LNCaP clone FGC (cell line): Measurements from ENCODE around the gene MAD1L1.

Experiments
- DNase-seq: peaks from one replicate; pipeline ENCODE4 v3.0.0-alpha.2; 2011; ENCODE audit warnings: low read depth
- H3K4me3 ChIP-seq: 2 replicates; pipeline ENCODE4 v1.5.1; 2011; ENCODE audit warnings: mild to moderate bottlenecking, low read depth, low read length, control low read depth
- TF ChIP-seq, protein P1 (sequence below): IDR thresholded peaks from 2 replicates; pipeline ENCODE4 v1.5.1; 2012; ENCODE audit warnings: mild to moderate bottlenecking; ENCODE audit not compliant: control insufficient read depth, insufficient read depth; ENCODE audit errors: extremely low read depth

MAD1L1 gene

DNA sequence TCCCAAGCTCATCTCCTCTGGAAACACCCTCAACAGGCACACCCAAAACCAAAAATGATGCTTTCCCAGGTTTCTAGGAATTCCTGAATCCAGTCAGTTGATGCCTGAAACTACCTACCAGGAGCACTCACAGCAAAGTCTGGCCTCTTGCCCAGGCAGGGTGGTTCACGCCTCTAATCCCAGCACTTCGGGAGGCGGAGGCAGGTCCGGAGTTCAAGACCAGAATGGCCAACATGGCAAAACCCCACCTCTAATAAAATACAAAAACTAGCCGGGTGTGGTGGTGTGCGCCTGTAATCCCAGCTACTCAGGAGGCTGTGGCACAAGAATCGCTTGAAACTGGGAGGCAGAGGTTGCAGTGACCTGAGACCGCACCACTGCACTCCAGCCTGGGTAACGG lies 1.9 kb downstream of the MAD1L1 start:
- TF ChIP-seq, protein P1, sequence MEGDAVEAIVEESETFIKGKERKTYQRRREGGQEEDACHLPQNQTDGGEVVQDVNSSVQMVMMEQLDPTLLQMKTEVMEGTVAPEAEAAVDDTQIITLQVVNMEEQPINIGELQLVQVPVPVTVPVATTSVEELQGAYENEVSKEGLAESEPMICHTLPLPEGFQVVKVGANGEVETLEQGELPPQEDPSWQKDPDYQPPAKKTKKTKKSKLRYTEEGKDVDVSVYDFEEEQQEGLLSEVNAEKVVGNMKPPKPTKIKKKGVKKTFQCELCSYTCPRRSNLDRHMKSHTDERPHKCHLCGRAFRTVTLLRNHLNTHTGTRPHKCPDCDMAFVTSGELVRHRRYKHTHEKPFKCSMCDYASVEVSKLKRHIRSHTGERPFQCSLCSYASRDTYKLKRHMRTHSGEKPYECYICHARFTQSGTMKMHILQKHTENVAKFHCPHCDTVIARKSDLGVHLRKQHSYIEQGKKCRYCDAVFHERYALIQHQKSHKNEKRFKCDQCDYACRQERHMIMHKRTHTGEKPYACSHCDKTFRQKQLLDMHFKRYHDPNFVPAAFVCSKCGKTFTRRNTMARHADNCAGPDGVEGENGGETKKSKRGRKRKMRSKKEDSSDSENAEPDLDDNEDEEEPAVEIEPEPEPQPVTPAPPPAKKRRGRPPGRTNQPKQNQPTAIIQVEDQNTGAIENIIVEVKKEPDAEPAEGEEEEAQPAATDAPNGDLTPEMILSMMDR, result no peak
- no peak for DNase-seq
- no peak overlapping the region for H3K4me3 ChIP-seq

DNA sequence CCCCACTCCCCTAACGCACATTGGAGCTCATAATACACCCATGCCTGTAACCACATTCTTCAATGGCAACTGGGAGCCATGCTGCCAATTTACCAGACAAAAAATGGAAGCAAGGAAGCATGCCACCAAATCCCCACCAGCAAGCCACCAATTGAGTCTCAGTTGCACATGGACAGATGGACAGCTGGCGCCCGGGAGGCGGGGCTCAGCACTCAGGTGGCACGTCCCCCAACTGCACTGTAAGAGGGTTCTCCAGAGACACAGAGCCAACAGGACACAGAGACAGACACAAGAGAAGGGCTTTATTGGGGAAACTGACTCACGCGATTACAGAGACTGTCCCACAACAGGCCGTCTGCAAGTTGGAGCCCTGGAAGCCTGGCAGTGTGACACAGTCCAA lies 2.5 kb downstream of the MAD1L1 start:
- no peak for DNase-seq
- H3K4me3 ChIP-seq, result no peak overlapping the region
- TF ChIP-seq, protein P1, result no peak

DNA sequence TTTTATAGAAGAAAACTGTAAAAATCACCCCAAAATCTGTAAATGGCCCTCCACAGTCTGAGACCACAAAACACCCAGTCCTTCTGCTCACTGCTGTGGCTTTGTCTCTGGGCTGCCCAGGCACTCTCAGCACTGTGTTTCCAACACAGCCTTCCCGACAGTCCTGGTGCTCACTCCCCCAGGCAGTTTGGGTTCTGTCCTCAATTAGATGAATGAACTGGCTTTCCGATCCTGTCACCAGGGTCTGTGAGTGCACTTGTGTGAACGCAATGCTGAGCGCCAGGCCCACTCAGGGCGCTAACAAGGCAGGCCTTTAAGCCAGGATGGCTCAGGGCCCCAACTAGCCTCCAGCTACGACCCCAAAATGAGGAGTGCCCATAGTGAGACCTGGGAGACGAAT lies 3.3 kb downstream of the MAD1L1 start:
- no peak for DNase-seq
- no peak overlapping the region for H3K4me3 ChIP-seq
- TF ChIP-seq, protein P1, result no peak

DNA sequence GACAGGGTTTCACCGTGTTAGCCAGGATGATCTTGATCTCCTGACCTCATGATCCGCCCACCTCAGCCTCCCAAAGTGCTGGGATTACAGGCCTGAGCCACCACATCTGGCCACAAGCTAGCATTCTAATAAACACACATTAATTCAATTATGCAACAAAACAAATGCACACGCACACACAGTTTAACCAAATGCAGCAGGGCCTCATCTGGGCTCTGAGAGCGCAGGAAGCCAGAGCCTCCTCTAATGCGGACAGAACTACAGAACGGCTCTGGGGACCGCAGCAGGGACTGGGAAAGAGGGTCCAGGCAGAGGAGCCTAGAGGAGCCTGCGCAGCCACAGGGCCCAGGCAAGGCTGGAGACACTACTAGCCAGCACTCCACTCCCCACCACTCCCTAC lies 3.8 kb downstream of the MAD1L1 start:
- H3K4me3 ChIP-seq, result no peak overlapping the region
- TF ChIP-seq, protein P1, result no peak
- no peak for DNase-seq

DNA sequence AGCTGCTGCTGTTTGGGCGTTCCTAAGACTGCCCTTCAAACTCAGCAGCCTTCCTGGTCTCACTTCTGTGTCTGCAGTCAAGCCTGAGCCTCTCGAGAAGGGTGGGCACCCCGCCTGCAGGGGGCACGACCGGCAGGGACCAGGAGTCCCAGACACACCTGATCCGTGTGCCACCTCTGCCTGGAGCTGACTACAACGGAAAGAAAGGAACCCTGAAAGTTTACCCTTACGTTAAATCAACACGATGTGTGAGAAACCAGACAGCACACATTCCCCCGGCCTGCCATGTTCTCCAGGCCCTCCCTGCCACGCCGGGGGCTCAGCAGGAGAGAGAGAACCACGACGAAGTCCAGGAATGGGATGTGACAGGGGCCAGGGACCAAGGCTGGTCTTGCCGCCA lies 5.0 kb downstream of the MAD1L1 start:
- TF ChIP-seq, protein P1, result no peak
- DNase-seq, result no peak
- no peak overlapping the region for H3K4me3 ChIP-seq

DNA sequence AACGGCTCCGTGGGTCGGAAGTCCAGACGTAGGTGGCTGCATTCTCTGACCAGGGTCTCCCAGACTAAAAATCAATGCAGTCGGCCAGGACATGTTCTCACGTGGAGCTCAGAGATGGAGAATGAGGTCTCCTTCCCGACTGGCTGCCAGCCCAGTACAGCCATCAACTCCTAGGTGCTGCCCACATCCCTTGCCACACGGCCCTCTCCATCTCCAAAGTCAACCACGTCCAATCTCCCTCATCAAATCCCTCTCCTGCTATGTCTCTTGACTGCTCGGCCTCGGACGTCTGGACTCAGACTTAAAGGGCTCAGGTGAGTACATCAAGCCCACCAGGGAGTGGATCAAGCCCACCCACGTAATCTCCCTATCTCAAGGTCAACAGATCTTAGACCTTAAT lies 6.9 kb downstream of the MAD1L1 start:
- H3K4me3 ChIP-seq, result no peak overlapping the region
- no peak for DNase-seq
- TF ChIP-seq, protein P1, result no peak

DNA sequence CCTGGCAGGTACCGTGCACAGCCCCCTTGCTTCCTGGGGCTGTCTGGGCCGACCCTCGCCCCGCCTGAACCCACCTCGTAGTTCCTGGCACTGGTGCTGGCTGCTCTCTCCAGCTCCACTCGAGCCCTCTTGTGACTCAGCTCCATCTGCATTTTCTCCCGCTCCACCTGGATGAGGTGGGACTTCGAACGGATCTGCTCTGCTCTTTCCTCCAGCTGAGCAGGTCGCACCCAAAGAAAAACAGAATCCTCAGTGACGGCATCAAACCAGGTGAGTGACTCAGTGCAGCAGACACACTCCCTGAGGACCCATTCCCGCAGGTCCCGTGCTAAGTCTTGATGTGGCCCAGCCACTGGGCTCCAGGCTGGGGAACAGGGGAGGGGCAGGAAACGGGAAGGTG lies 7.4 kb downstream of the MAD1L1 start:
- no peak for DNase-seq
- TF ChIP-seq, protein P1, result no peak
- no peak overlapping the region for H3K4me3 ChIP-seq
